VCaP (cell line): ENCODE measurements around the gene WFIKKN2.

Experiments used
- H3K27ac ChIP-seq: fragments of 450-650 bp; 2 replicates; pipeline ENCODE4 v1.5.1; 2017
- TF ChIP-seq, protein P1 (sequence below): fragments of 450-650 bp; conservative IDR thresholded peaks from 2 replicates; pipeline ENCODE4 v1.5.1; 2017; ENCODE audit warnings: mild to moderate bottlenecking, moderate library complexity

WFIKKN2 gene

DNA sequence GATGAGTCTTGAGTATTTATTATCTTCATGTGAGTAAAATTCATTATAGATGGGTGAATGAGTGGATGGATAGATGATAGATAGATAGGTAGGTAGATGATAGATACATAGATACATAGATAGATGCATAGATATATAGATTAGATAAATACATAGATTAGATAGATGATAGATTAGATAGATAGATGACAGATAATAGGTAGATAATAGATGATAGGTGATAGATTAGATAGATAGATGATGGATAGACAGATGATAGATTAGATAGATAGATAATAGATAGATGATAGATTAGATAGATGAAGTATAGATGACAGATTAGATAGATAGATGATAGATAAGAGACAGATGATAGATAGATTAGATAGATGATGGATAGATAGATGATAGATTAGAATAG lies 21.8 kb upstream of the WFIKKN2 start:
- TF ChIP-seq, protein P1, sequence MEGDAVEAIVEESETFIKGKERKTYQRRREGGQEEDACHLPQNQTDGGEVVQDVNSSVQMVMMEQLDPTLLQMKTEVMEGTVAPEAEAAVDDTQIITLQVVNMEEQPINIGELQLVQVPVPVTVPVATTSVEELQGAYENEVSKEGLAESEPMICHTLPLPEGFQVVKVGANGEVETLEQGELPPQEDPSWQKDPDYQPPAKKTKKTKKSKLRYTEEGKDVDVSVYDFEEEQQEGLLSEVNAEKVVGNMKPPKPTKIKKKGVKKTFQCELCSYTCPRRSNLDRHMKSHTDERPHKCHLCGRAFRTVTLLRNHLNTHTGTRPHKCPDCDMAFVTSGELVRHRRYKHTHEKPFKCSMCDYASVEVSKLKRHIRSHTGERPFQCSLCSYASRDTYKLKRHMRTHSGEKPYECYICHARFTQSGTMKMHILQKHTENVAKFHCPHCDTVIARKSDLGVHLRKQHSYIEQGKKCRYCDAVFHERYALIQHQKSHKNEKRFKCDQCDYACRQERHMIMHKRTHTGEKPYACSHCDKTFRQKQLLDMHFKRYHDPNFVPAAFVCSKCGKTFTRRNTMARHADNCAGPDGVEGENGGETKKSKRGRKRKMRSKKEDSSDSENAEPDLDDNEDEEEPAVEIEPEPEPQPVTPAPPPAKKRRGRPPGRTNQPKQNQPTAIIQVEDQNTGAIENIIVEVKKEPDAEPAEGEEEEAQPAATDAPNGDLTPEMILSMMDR: no peak

GRCh38 chr17:50815400-50815799 lies 20.0 kb upstream of the WFIKKN2 start:
- TF ChIP-seq, protein P1: no peak
- no peak overlapping the region for H3K27ac ChIP-seq

More for the DNA sequence above, 21.8 kb upstream of the WFIKKN2 start:
- no peak overlapping the region for H3K27ac ChIP-seq

DNA sequence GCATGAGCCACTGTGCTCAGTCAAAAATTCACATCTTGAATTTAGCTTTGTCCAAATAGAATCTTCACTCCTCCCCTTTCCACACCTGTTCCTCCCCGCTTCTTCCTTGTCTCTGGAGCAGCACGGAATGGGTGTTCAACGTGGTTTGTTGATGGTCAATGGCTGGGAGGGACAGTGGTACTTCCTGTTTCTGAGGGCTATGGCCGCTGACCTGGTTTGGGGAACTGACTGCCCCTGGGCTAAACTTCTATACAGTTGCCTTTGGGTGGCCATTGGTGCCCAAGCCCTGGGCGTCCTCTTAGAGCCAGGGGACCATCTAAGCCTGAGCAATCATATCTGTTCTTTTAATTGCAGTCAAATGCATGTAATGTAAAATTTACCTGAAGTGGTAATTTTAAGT lies 19.1 kb upstream of the WFIKKN2 start:
- TF ChIP-seq, protein P1: no peak
- no peak overlapping the region for H3K27ac ChIP-seq

DNA sequence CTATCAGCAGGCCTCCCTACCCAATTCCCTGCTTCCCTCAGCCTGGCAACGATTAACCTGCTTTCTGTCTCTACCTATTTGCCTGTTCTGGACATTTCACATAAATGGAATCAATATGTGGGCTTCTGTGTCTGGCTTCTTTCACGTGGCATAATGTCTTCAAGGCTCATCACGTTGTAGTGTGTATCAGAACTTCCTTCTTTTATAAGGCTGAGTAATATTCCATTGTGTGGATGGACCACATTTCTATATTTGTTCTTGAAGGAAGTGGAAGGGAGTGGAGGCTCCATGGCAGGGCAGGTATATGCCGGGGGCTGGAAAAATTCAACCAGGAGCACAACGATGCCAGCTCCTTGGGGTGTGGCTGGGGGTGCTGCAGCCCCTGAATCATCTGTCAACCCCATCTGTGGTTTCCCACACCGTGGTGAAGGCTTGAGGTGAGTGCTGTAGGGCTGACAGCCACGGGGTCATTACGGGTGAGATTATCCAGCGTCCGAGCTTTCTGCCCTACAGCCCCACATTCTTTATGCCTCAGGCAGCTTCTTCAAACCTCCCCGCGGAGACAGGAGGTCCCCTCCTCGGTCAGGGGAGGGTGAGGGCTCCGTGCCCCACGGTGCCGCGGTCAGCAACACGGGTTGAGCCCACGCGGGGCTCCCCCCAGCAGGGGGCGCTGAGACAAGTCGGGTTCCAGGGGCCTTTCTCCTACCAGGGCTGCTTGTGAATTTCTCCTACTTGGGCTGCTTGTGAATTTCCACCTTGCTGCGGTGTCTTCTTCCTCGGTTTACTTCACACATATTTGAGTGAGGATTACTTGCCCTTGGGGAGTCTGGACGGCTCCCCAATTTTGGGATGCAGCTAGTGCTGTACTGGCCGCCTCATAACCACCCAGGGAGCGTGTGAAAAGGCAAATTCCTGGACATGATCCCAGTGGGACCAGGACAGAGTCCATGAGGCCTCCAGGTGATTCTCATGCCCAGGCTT lies 18.3 kb upstream of the WFIKKN2 start:
- TF ChIP-seq, protein P1: peak; percentile 52; the same call in 1 of the 2 replicates
- no peak overlapping the region for H3K27ac ChIP-seq

GRCh38 chr17:50817838-50818237 lies 17.5 kb upstream of the WFIKKN2 start:
- no peak overlapping the region for H3K27ac ChIP-seq
- TF ChIP-seq, protein P1: no peak

DNA sequence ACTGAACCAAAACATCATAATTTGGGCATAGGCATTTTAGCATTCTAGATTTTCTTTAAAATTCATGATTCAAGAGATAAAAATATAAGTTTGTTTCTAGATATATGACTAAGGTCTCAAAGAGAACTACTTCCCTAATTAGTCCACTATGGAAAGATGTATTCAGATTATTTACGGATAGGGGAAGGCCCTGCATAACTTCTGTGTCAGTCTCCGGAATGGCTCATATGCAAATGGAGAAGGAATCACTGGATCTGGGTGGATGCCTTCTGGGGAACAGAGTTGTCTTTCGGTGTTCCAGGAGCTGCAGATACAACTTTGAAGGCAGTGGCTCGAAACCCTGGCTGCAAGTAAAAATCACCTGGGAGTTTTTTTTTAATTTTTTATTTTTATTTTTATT lies 17.1 kb upstream of the WFIKKN2 start:
- no peak overlapping the region for H3K27ac ChIP-seq
- TF ChIP-seq, protein P1: no peak

DNA sequence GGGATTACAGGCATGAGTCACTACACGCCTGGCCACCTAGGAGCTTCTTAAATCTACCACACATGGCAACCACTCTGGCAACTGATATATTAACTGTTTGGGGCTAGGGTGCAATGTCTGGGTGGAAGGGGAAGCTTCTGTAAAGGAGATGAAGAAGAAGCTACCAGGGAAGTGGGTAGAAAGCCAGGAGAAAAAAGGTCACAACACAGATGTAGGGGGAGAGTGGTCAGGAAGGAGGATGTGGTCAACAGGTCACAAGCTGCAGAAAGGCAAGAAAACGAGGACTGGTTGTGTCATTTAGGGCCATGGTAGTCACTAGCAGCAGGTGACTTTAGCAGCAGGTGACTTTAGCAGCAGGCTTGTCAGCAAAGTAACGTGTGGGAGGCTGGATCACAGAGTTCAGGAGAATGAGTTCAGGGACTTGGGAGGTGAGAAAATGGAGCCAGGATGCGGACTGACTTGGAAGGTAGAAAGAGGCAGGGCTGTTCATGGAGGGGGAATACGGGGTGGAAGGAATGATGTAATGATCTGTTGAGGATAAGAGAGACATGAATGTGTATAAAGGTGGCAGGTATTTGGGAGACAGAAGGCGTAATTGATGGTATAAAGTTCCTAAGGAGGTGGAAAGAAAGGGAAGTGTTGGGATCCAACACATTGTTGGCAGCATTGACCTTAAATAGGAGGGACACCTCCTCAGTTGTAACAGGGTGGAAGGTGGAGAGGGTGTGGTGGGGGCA lies 16.3 kb upstream of the WFIKKN2 start:
- no peak overlapping the region for H3K27ac ChIP-seq
- TF ChIP-seq, protein P1: no peak
